ENCODE results near the gene LRIG3. TPM values are rescaled to one million over a fixed set of nuclear protein-coding genes. Genes with fewer than 3 reads are reported as not detected.

The LRIG3 gene
- polyA plus RNA-seq, 1 donor from 2014 or later, result 0.22 TPM

DNA sequence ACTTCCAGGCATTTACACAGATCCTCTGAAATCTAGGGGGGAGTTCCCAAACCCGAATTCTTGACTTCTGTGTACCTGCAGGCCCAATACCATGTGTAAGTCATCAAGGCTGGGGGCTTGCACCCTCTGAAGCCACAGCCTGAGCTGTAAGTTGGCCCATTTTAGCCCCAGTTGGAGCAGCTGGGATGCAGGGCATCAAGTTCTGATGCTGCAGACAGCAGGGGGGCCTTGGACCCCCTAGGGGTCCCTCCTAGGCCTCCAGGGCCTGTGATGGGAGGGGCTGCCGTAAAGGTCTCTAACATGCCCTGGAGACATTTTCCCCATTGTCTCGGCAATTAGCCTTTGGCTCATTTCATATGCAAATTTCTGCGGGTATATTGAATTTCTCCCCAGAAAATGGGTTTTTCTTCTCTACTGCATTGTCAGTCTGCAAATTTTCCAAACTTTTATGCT is 59.5 kb downstream of the LRIG3 start:
- no peak overlapping the region for H3K27ac ChIP-seq (ENCODE audit: low read length)
- H3K9me3 ChIP-seq (ENCODE audit: low read length), result no peaks in the 10 kb centered on the region
- H3K36me3 ChIP-seq (ENCODE audit: insufficient read depth, low read length), result no peaks in the 10 kb centered on the region
- no peak overlapping the region for H3K9ac ChIP-seq (ENCODE audit: low read length)
- no peak for TF ChIP-seq EP300 (conservative IDR thresholded peaks at IDR 0.05; ENCODE audit: poor library complexity, severe bottlenecking)
- no peak for TF ChIP-seq TAF1 (IDR thresholded peaks at IDR 0.05; ENCODE audit: low read depth)
- TF ChIP-seq, protein P1, sequence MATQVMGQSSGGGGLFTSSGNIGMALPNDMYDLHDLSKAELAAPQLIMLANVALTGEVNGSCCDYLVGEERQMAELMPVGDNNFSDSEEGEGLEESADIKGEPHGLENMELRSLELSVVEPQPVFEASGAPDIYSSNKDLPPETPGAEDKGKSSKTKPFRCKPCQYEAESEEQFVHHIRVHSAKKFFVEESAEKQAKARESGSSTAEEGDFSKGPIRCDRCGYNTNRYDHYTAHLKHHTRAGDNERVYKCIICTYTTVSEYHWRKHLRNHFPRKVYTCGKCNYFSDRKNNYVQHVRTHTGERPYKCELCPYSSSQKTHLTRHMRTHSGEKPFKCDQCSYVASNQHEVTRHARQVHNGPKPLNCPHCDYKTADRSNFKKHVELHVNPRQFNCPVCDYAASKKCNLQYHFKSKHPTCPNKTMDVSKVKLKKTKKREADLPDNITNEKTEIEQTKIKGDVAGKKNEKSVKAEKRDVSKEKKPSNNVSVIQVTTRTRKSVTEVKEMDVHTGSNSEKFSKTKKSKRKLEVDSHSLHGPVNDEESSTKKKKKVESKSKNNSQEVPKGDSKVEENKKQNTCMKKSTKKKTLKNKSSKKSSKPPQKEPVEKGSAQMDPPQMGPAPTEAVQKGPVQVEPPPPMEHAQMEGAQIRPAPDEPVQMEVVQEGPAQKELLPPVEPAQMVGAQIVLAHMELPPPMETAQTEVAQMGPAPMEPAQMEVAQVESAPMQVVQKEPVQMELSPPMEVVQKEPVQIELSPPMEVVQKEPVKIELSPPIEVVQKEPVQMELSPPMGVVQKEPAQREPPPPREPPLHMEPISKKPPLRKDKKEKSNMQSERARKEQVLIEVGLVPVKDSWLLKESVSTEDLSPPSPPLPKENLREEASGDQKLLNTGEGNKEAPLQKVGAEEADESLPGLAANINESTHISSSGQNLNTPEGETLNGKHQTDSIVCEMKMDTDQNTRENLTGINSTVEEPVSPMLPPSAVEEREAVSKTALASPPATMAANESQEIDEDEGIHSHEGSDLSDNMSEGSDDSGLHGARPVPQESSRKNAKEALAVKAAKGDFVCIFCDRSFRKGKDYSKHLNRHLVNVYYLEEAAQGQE (IDR thresholded peaks at IDR 0.05; ENCODE audit: borderline replicate concordance), result no peak
- TF ChIP-seq CTCF (IDR thresholded peaks at IDR 0.05; ENCODE audit: poor library complexity, severe bottlenecking), result no peak
- TF ChIP-seq RAD21 (conservative IDR thresholded peaks at IDR 0.05), result no peak
- no peak for TF ChIP-seq MXI1 (conservative IDR thresholded peaks at IDR 0.05; ENCODE audit: poor library complexity, severe bottlenecking)
- TF ChIP-seq EZH2 (IDR thresholded peaks at IDR 0.05; ENCODE audit: borderline replicate concordance, insufficient read depth, low read length, poor library complexity, severe bottlenecking), result no peak
- TF ChIP-seq SMC3 (conservative IDR thresholded peaks at IDR 0.05; ENCODE audit: poor library complexity), result no peak
- no peaks in the 10 kb centered on the region for H3K79me2 ChIP-seq (replicated peaks; ENCODE audit: insufficient read depth, low read length)
- no peaks in the 10 kb centered on the region for H3K9me2 ChIP-seq (ENCODE audit: insufficient read depth, low read length)
- H3K27me3 ChIP-seq (ENCODE audit: insufficient read depth, low read depth, low read length), result no peaks in the 10 kb centered on the region
- no peaks in the 10 kb centered on the region for H4K20me1 ChIP-seq (ENCODE audit: insufficient read depth)
- H3K4me2 ChIP-seq (ENCODE audit: low read length), result no peak overlapping the region
- H3K4me3 ChIP-seq (ENCODE audit: low read length), result no peak overlapping the region
- no peaks in the 10 kb centered on the region for H3F3A ChIP-seq (ENCODE audit: insufficient read depth, low read length, poor library complexity, severe bottlenecking)
- no peak overlapping the region for H2AFZ ChIP-seq (ENCODE audit: low read depth, low read length)

- H3K79me2 ChIP-seq (replicated peaks; ENCODE audit: insufficient read depth, low read length), result no peaks in the 10 kb centered on the region
- H4K20me1 ChIP-seq (ENCODE audit: insufficient read depth), result no peaks in the 10 kb centered on the region
- H2AFZ ChIP-seq (ENCODE audit: low read depth, low read length), result no peak overlapping the region
- no peak overlapping the region for H3K4me2 ChIP-seq (ENCODE audit: low read length)
- H3K27me3 ChIP-seq (ENCODE audit: insufficient read depth, low read depth, low read length), result no peaks in the 10 kb centered on the region
- H3K9me3 ChIP-seq (ENCODE audit: low read length), result no peaks in the 10 kb centered on the region
- no peaks in the 10 kb centered on the region for H3K9me2 ChIP-seq (ENCODE audit: insufficient read depth, low read length)
- H3F3A ChIP-seq (ENCODE audit: insufficient read depth, low read length, poor library complexity, severe bottlenecking), result no peaks in the 10 kb centered on the region
- no peak overlapping the region for H3K27ac ChIP-seq (ENCODE audit: low read length)
- no peak overlapping the region for H3K4me3 ChIP-seq (ENCODE audit: low read length)
- H3K9ac ChIP-seq (ENCODE audit: low read length), result no peak overlapping the region
- H3K36me3 ChIP-seq (ENCODE audit: insufficient read depth, low read length), result no peaks in the 10 kb centered on the region
- no peak for TF ChIP-seq SMC3 (conservative IDR thresholded peaks at IDR 0.05; ENCODE audit: poor library complexity)
- TF ChIP-seq, protein P1 (IDR thresholded peaks at IDR 0.05; ENCODE audit: borderline replicate concordance), result no peak
- TF ChIP-seq CTCF (IDR thresholded peaks at IDR 0.05; ENCODE audit: poor library complexity, severe bottlenecking), result no peak
- no peak for TF ChIP-seq EZH2 (IDR thresholded peaks at IDR 0.05; ENCODE audit: borderline replicate concordance, insufficient read depth, low read length, poor library complexity, severe bottlenecking)
- no peak for TF ChIP-seq POLR2AphosphoS5 (IDR thresholded peaks at IDR 0.05)
- no peak for TF ChIP-seq TAF1 (IDR thresholded peaks at IDR 0.05; ENCODE audit: low read depth)
- TF ChIP-seq RAD21 (conservative IDR thresholded peaks at IDR 0.05), result no peak
- no peak for TF ChIP-seq MXI1 (conservative IDR thresholded peaks at IDR 0.05; ENCODE audit: poor library complexity, severe bottlenecking)
- TF ChIP-seq EP300 (conservative IDR thresholded peaks at IDR 0.05; ENCODE audit: poor library complexity, severe bottlenecking), result no peak
Observed at GRCh38 chr12:58860056-58860787, 60.1 kb downstream of the LRIG3 start.
